ENCODE data around the gene LMNA.
"Not testable (repeated sequence)": the region's sequence is repeated elsewhere in the genome, so short reads cannot be mapped to it uniquely, and the experiment has no call there.

The LMNA gene

DNA sequence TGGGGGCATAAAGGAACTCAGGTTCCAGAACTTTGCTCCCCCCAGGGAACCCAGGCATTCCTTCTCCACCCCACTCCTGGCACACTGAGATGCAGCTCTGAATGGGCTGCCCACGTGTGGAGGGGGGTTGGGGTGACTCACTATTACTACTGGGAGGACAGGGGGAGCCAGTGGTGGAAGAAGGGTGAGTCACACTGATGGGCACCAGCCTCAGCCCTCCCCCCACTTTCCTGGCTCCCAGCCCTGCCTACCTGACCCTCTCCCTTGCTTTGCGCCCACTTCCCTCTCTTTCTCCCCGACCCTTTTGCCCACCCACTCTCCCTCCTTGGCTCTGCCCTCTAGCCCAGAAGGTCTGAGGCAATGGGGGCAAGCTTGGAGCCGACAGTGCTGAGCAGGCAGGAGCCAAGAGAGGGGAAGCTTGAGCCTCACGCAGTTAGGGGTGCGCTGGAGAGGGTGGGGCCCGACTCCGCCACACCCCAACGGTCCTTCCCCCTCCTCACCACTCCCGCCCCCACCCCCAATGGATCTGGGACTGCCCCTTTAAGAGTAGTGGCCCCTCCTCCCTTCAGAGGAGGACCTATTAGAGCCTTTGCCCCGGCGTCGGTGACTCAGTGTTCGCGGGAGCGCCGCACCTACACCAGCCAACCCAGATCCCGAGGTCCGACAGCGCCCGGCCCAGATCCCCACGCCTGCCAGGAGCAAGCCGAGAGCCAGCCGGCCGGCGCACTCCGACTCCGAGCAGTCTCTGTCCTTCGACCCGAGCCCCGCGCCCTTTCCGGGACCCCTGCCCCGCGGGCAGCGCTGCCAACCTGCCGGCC, at the start of gene LMNA:
Gene LMNA (plus strand): TSS at position 611 of the 818 bp plus-strand sequence. CDS start 208 bp downstream, outside the sequence.
- peak; percentile 83 for DNase-seq (ENCODE audit: low spot score)
- TF ChIP-seq, protein P1, sequence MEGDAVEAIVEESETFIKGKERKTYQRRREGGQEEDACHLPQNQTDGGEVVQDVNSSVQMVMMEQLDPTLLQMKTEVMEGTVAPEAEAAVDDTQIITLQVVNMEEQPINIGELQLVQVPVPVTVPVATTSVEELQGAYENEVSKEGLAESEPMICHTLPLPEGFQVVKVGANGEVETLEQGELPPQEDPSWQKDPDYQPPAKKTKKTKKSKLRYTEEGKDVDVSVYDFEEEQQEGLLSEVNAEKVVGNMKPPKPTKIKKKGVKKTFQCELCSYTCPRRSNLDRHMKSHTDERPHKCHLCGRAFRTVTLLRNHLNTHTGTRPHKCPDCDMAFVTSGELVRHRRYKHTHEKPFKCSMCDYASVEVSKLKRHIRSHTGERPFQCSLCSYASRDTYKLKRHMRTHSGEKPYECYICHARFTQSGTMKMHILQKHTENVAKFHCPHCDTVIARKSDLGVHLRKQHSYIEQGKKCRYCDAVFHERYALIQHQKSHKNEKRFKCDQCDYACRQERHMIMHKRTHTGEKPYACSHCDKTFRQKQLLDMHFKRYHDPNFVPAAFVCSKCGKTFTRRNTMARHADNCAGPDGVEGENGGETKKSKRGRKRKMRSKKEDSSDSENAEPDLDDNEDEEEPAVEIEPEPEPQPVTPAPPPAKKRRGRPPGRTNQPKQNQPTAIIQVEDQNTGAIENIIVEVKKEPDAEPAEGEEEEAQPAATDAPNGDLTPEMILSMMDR (IDR thresholded peaks at IDR 0.05; ENCODE audit: borderline replicate concordance, control extremely low read depth, extremely low read depth, insufficient read depth, missing control alignments) = no peak
- in situ Hi-C loops (cut with MboI; ENCODE audit: low sequenced_read_pairs, unreplicated experiment) = no loop called here

DNA sequence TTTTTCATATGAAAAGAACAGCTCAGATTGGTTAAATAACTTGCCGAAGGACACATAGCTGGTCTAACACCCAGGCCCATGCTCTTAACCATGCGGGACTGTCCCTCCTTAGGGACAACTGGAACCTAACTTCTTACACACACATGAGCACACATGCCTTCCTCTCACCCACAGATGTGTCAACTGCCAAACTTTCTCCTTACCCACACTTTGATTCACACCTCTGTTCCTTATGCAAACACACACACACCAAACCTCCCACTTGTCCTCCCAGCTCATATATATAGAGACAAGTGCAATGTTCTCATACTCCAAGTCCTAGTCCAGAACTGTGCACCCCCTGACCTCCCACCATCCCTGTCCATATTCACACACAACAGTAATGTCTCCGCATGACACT, 49.3 kb upstream of the LMNA start:
- in situ Hi-C loops (cut with MboI; ENCODE audit: low sequenced_read_pairs, unreplicated experiment) = no loop called here
- TF ChIP-seq, protein P1 (IDR thresholded peaks at IDR 0.05; ENCODE audit: borderline replicate concordance, control extremely low read depth, extremely low read depth, insufficient read depth, missing control alignments) = no peak
- no peak for DNase-seq (ENCODE audit: low spot score)

DNA sequence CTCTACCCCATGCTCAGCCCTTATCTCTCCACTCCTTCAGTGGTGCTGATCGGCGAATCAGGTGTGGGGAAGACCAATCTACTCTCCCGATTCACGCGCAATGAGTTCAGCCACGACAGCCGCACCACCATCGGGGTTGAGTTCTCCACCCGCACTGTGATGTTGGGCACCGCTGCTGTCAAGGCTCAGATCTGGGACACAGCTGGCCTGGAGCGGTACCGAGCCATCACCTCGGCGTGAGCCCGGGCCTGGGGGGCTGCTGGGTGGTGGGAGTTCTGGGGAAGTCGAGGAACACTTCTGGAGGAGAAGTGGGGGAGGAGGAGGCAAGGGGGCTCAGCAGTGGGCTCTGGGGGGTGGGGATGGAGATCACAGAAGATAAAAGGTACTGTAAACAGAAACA, 48.6 kb upstream of the LMNA start:
- TF ChIP-seq, protein P1 (IDR thresholded peaks at IDR 0.05; ENCODE audit: borderline replicate concordance, control extremely low read depth, extremely low read depth, insufficient read depth, missing control alignments) = no peak
- no peak for DNase-seq (ENCODE audit: low spot score)
- in situ Hi-C loops (cut with MboI; ENCODE audit: low sequenced_read_pairs, unreplicated experiment) = no loop called here

DNA sequence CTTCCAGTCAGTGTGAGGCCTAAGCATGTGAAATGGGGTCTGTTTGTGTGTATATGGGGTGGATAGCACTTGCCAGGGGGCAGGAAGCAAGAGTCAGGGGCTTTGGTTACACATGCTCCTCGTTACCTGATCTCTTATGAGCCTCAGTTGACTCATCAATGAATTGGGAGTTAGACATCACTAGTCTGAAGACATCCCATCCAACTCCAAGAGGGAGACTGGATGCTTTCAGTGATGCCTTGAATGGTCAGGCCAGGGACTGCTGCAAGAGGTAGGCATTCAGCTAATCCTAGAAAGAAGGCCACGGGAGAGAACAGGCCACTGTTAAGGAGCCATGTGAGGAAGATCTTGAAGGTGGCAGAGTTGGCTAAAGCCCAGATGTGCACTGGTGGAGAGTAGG, 47.2 kb upstream of the LMNA start:
- in situ Hi-C loops (cut with MboI; ENCODE audit: low sequenced_read_pairs, unreplicated experiment) = no loop called here
- TF ChIP-seq, protein P1 (IDR thresholded peaks at IDR 0.05; ENCODE audit: borderline replicate concordance, control extremely low read depth, extremely low read depth, insufficient read depth, missing control alignments) = no peak
- DNase-seq (ENCODE audit: low spot score) = no peak

DNA sequence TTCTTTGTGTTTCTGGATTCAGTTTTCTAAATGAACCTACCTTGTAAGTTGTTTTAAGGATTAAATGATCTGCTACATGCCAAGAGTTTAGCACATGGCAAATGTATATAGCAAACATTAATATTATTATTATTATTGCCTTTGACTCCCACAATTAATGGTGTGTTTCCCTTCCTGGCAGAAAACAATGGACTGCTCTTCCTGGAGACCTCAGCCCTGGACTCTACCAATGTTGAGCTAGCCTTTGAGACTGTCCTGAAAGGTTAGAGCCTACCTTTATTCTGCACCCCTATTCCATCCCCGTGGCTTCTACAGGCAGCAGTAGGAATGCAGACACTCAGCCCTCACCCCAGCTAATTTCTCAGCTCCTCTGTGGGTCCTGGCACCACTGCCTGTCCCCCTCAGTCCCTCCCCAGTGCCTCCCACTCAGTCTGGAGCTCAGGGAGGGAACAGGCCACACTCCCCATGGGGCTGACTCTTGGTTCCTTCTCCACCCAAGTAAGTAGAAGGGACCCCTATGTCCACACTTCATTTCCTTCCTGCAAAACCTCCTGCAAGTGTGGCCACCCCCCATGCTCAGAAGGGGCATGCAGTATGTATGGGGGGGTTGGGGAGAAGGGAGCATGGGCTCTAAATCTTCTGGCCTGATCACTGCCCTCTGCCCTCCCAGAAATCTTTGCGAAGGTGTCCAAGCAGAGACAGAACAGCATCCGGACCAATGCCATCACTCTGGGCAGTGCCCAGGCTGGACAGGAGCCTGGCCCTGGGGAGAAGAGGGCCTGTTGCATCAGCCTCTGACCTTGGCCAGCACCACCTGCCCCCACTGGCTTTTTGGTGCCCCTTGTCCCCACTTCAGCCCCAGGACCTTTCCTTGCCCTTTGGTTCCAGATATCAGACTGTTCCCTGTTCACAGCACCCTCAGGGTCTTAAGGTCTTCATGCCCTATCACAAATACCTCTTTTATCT, 44.7 kb upstream of the LMNA start:
- no peak for DNase-seq (ENCODE audit: low spot score)
- TF ChIP-seq, protein P1 (IDR thresholded peaks at IDR 0.05; ENCODE audit: borderline replicate concordance, control extremely low read depth, extremely low read depth, insufficient read depth, missing control alignments) = no peak
- in situ Hi-C loops (cut with MboI; ENCODE audit: low sequenced_read_pairs, unreplicated experiment) = no loop called here

DNA sequence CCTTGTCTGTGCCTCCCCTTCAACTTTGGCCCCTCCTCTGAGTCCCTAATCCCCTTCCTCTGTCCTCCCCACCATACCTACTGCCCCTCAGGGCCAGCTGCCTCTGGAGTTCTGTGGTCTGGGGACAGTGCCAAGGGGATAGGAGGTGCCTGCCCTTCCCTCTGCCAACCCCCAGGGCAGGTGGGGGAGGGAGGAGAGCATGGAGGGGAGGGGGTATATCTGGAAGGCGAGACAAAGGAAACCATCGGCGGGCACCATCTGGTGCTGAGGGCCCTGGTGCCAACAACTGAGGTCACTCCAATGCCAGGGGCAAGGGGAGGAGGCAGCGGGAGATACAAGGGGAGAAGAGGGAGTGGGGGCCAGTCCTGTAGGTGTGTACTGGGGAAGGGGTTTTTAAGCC, 44.0 kb upstream of the LMNA start:
- DNase-seq (ENCODE audit: low spot score) = no peak
- in situ Hi-C loops (cut with MboI; ENCODE audit: low sequenced_read_pairs, unreplicated experiment) = no loop called here
- TF ChIP-seq, protein P1 (IDR thresholded peaks at IDR 0.05; ENCODE audit: borderline replicate concordance, control extremely low read depth, extremely low read depth, insufficient read depth, missing control alignments) = no peak

DNA sequence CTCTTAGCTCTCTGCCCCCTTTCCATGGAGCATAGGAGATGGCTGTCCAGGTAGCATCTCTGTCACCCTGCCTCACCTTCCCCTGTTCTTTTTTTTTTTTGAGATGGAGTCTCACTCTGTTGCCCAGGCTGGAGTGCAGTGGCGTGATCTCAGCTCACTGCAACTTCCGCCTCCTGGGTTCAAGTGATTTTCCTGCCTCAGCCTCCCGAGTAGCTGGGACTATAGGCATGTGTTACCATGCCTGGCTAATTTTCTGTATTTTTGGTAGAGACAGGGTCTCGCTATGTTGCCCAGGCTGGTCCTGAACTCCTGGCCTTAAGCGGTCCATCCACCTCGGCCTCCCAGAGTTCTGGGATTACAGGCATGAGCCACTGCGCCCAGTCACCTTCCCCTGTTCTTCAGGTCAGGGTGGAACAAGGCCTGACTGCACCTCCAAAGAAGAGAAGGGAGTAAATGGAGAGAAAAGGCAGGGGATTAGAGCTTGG, 43.1 kb upstream of the LMNA start:
- DNase-seq (ENCODE audit: low spot score); in situ Hi-C loops (cut with MboI; ENCODE audit: low sequenced_read_pairs, unreplicated experiment): not testable (repeated sequence)
